Measurements from ENCODE around the gene MOB2. TPM values are rescaled to one million over a fixed set of nuclear protein-coding genes. Genes with fewer than 3 reads are reported as not detected.
A peak's percentile ranks its signal among the peaks of the same experiment; 100 is the strongest.

The MOB2 gene
- total and polyA plus RNA-seq, 7 donors: 44.5 to 75.1 (median 58.1) TPM

GRCh38 chr11:1461826-1462697 is 24.5 kb downstream of the MOB2 start:
- TF ChIP-seq, protein P1, sequence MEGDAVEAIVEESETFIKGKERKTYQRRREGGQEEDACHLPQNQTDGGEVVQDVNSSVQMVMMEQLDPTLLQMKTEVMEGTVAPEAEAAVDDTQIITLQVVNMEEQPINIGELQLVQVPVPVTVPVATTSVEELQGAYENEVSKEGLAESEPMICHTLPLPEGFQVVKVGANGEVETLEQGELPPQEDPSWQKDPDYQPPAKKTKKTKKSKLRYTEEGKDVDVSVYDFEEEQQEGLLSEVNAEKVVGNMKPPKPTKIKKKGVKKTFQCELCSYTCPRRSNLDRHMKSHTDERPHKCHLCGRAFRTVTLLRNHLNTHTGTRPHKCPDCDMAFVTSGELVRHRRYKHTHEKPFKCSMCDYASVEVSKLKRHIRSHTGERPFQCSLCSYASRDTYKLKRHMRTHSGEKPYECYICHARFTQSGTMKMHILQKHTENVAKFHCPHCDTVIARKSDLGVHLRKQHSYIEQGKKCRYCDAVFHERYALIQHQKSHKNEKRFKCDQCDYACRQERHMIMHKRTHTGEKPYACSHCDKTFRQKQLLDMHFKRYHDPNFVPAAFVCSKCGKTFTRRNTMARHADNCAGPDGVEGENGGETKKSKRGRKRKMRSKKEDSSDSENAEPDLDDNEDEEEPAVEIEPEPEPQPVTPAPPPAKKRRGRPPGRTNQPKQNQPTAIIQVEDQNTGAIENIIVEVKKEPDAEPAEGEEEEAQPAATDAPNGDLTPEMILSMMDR (IDR thresholded peaks at IDR 0.05): no peak
- H3K4me3 ChIP-seq: no peak overlapping the region
- 84 to 88% (median 87%) methylated on average over 45 to 46 of the region's 46 CpGs for WGBS, 3 donors
- no peaks in the 10 kb centered on the region for H3K4me1 ChIP-seq
- no peaks in the 10 kb centered on the region for H3K36me3 ChIP-seq (ENCODE audit: insufficient read depth in 1 of 2, low read depth in 1 of 2)
- intact Hi-C loops (cut with DNase I): no loop called here
- no peak for ATAC-seq
- no peak for DNase-seq
- H3K27me3 ChIP-seq (ENCODE audit: insufficient read depth in 3 of 3, low read length in 2 of 3): no peaks in the 10 kb centered on the region
- H3K27ac ChIP-seq: no peak overlapping the region
- H3K9me3 ChIP-seq: no peaks in the 10 kb centered on the region

GRCh38 chr11:1460986-1461825 is 25.4 kb downstream of the MOB2 start:
- peak overlapping the region; percentile 36 for H3K27ac ChIP-seq
- H3K9me3 ChIP-seq: no peaks in the 10 kb centered on the region
- no peak for DNase-seq
- H3K4me1 ChIP-seq: no peaks in the 10 kb centered on the region
- intact Hi-C loops (cut with DNase I): no loop called here
- H3K4me3 ChIP-seq: no peak overlapping the region
- H3K27me3 ChIP-seq (ENCODE audit: insufficient read depth in 3 of 3, low read length in 2 of 3): no peaks in the 10 kb centered on the region
- ATAC-seq: no peak
- 63 to 72% (median 68%) methylated on average over 49 to 50 of the region's 50 CpGs for WGBS, 3 donors
- TF ChIP-seq, protein P1 (IDR thresholded peaks at IDR 0.05): no peak
- H3K36me3 ChIP-seq (ENCODE audit: insufficient read depth in 1 of 2, low read depth in 1 of 2): no peaks in the 10 kb centered on the region

- H3K4me1 ChIP-seq: no peaks in the 10 kb centered on the region
- H3K9me3 ChIP-seq: no peaks in the 10 kb centered on the region
- ATAC-seq (no peak), DNase-seq (peak in 1 of 2 donors; percentile 40)
- H3K27me3 ChIP-seq (ENCODE audit: insufficient read depth in 3 of 3, low read length in 2 of 3): no peaks in the 10 kb centered on the region
- TF ChIP-seq, protein P1 (IDR thresholded peaks at IDR 0.05): no peak
- H3K27ac ChIP-seq: peak overlapping the region; percentile 36
- H3K4me3 ChIP-seq: no peak overlapping the region
- no peaks in the 10 kb centered on the region for H3K36me3 ChIP-seq (ENCODE audit: insufficient read depth in 1 of 2, low read depth in 1 of 2)
- 73 to 79% (median 77%) methylated on average over 33 to 44 of the region's 44 CpGs for WGBS, 3 donors
- intact Hi-C loops (cut with DNase I): no loop called here
These were observed 26.1 kb downstream of the MOB2 start for GRCh38 chr11:1460396-1460985.

DNA sequence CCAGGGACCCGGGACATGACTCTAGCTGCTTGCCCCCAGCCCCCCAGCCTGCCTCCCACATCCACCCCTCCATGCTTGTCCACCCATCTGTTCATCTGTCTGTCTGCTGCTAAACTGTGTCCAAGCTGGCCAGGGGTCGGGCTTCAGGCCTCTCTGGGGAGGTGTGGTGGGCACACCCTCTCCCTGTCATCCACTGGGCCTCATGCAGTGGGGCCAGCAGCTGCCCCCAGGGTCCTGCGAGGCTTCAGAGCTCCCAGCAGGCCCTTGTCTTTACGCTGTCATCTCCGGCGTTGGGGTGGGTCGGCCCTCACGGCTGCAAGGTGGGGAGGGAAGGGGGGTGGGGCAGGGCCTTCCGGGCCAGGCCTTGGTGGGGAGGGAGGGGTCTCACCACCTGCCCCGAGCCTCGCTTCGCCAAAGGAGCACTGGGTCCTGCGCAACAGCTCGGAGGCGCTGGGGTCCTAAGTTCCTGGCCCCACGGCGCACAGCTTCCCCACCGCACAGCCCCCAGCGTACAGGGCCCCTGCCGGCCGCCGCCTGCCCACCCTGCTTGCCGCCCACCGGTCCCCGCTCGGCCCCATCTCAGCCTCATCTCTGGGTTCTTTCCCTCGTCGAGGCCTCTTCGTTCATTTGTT is 26.7 kb downstream of the MOB2 start:
- Histone ChIP-seq H3K27me3 (ENCODE audit: insufficient read depth in 3 of 3, low read length in 2 of 3) (no peaks in the 10 kb centered on the region), H3K27ac (no peak overlapping the region), H3K36me3 (ENCODE audit: insufficient read depth in 1 of 2, low read depth in 1 of 2) (no peaks in the 10 kb centered on the region), H3K4me3 (no peak overlapping the region), H3K4me1 (no peaks in the 10 kb centered on the region), H3K9me3 (no peaks in the 10 kb centered on the region)
- TF ChIP-seq, protein P1 (IDR thresholded peaks at IDR 0.05): no peak
- WGBS, 3 donors: 58 to 66% (median 60%) methylated on average over 25 to 29 of the region's 29 CpGs
- ATAC-seq (peak in 1 of 4 donors; percentile 13), DNase-seq (no peak)
- intact Hi-C loops (cut with DNase I): loop anchor here in 1 of 2 donors (5.0 kb wide), 1 partner anchor 57 kb away; no protein-coding TSS in a partner anchor

All from psoas muscle (tissue), 8 donors.